22Rv1 (cell line): Measurements from ENCODE around the gene FIG4.

Experiments
- CTCF ChIP-seq: fragments of 450-650 bp; IDR thresholded peaks from 2 replicates; pipeline ENCODE4 v1.5.1; 2017; ENCODE audit warnings: mild to moderate bottlenecking
- ZFX ChIP-seq: fragments of 450-650 bp; IDR thresholded peaks from 2 replicates; pipeline ENCODE4 v1.6.1; 2017; ENCODE audit warnings: antibody characterized with exemption, borderline replicate concordance

GRCh38 chr6:109799664-109800063 is 108.6 kb downstream of the FIG4 start:
- TF ChIP-seq CTCF = no peak
- no peak for TF ChIP-seq ZFX
